Activated CD4-positive, alpha-beta T cell treated with anti-CD3 and anti-CD28 coated beads, Interleukin-2, amount 10 ng/mL, durations not matched to agents 7 days and 5 days (primary cell): ENCODE measurements around the gene DEDD2. TPM values are rescaled to one million over a fixed set of nuclear protein-coding genes. Genes with fewer than 3 reads are reported as not detected.

Source experiments
- CTCF ChIA-PET: fragments of 350-600 bp; sonication (Branson Sonifier 250); formaldehyde crosslinking; loops from one replicate; lab custom pipeline; 2021; ENCODE audit warnings: antibody characterized with exemption; lab: Charles Lee
- POLR2A ChIA-PET: fragments of 350-600 bp; sonication (Branson Sonifier 250); formaldehyde crosslinking; loops from one replicate; lab custom pipeline; 2021; ENCODE audit warnings: antibody characterized with exemption; lab: Charles Lee
- DNase-seq: peaks from one replicate; pipeline ENCODE4 v3.0.0-alpha.2; 2020
- H3K27ac Mint-ChIP-seq: one replicate; pipeline ENCODE4 v1.8.0; 2021; ENCODE audit warnings: mild to moderate bottlenecking, moderate library complexity, mixed read lengths
- H3K27me3 Mint-ChIP-seq: one replicate; pipeline ENCODE4 v1.8.0; 2021; ENCODE audit warnings: mixed read lengths
- H3K36me3 Mint-ChIP-seq: one replicate; pipeline ENCODE4 v1.8.0; 2021; ENCODE audit warnings: low read depth, mixed read lengths
- H3K4me1 Mint-ChIP-seq: one replicate; pipeline ENCODE4 v1.8.0; 2021; ENCODE audit warnings: mixed read lengths
- H3K4me3 Mint-ChIP-seq: one replicate; pipeline ENCODE4 v1.8.0; 2021; ENCODE audit warnings: mild to moderate bottlenecking, moderate library complexity, mixed read lengths
- H3K9me3 Mint-ChIP-seq: one replicate; pipeline ENCODE4 v1.8.0; 2021; ENCODE audit warnings: mixed read lengths
- total RNA-seq, 2 experiments: library from RNA; stranded (reverse); gene quantifications; one replicate each; pipeline ENCODE4 v1.2.3, GENCODE V29; 2021

DEDD2 gene
- total RNA-seq, 2 experiments from 2014 or later, result 37.2 to 42.4 TPM

- peaks cover 36% of the 10 kb centered on the region for H3K4me1 Mint-ChIP-seq
- H3K9me3 Mint-ChIP-seq, result no peaks in the 10 kb centered on the region
- POLR2A ChIA-PET, result no interaction called here
- no peak for DNase-seq
- H3K4me3 Mint-ChIP-seq, result no peak overlapping the region
- CTCF ChIA-PET, result interaction anchor here (0.6 to 1.2 kb wide), 3 partner anchors 30 to 1009 kb away, joined by 3 read pairs; no protein-coding TSS in a partner anchor
- H3K27ac Mint-ChIP-seq, result no peak overlapping the region
- no peaks in the 10 kb centered on the region for H3K36me3 Mint-ChIP-seq
- peaks cover 8% of the 10 kb centered on the region for H3K27me3 Mint-ChIP-seq
Measured at GRCh38 chr19:42152910-42153671, 64.4 kb downstream of the DEDD2 start.

GRCh38 chr19:42151782-42152684 is 65.4 kb downstream of the DEDD2 start:
- peaks cover 11% of the 10 kb centered on the region for H3K27me3 Mint-ChIP-seq
- no peak overlapping the region for H3K27ac Mint-ChIP-seq
- DNase-seq, result no peak
- no peaks in the 10 kb centered on the region for H3K36me3 Mint-ChIP-seq
- H3K4me1 Mint-ChIP-seq, result peaks cover 42% of the 10 kb centered on the region
- CTCF ChIA-PET, result interaction anchor here (0.6 to 1.2 kb wide), 3 partner anchors 29 to 103 kb away, joined by 3 read pairs; no protein-coding TSS in a partner anchor
- no peaks in the 10 kb centered on the region for H3K9me3 Mint-ChIP-seq
- H3K4me3 Mint-ChIP-seq, result no peak overlapping the region
- POLR2A ChIA-PET, result no interaction called here

GRCh38 chr19:42150911-42151361 is 66.5 kb downstream of the DEDD2 start:
- H3K27me3 Mint-ChIP-seq, result peaks cover 17% of the 10 kb centered on the region
- no peaks in the 10 kb centered on the region for H3K9me3 Mint-ChIP-seq
- no peaks in the 10 kb centered on the region for H3K36me3 Mint-ChIP-seq
- no peak overlapping the region for H3K27ac Mint-ChIP-seq
- H3K4me3 Mint-ChIP-seq, result no peak overlapping the region
- DNase-seq, result no peak
- ChIA-PET POLR2A (no interaction called here), CTCF (no interaction called here)
- H3K4me1 Mint-ChIP-seq, result peaks cover 42% of the 10 kb centered on the region

- CTCF ChIA-PET, result no interaction called here
- no peak overlapping the region for H3K4me3 Mint-ChIP-seq
- no peak overlapping the region for H3K27ac Mint-ChIP-seq
- H3K27me3 Mint-ChIP-seq, result peaks cover 17% of the 10 kb centered on the region
- H3K9me3 Mint-ChIP-seq, result no peaks in the 10 kb centered on the region
- DNase-seq, result no peak
- peaks cover 39% of the 10 kb centered on the region for H3K4me1 Mint-ChIP-seq
- no peaks in the 10 kb centered on the region for H3K36me3 Mint-ChIP-seq
- POLR2A ChIA-PET, result no interaction called here
Measured at GRCh38 chr19:42150364-42150763, 67.1 kb downstream of the DEDD2 start.

GRCh38 chr19:42149447-42150202 is 67.9 kb downstream of the DEDD2 start:
- H3K27me3 Mint-ChIP-seq, result peaks cover 20% of the 10 kb centered on the region
- ChIA-PET CTCF (no interaction called here), POLR2A (no interaction called here)
- DNase-seq, result no peak
- H3K9me3 Mint-ChIP-seq, result no peaks in the 10 kb centered on the region
- no peaks in the 10 kb centered on the region for H3K36me3 Mint-ChIP-seq
- H3K27ac Mint-ChIP-seq, result no peak overlapping the region
- H3K4me3 Mint-ChIP-seq, result no peak overlapping the region
- H3K4me1 Mint-ChIP-seq, result peaks cover 31% of the 10 kb centered on the region

Other genes with a start within 250 kb of the DEDD2 start
- gene ATP1A3, start 223.4 kb downstream of the DEDD2 start, total RNA-seq, result 1 to 10 TPM; 1.9 to 2.0 TPM
- under 1 TPM; 0.65 to 0.79 TPM for gene GRIK5, start 147.5 kb downstream of the DEDD2 start, total RNA-seq
- 10 to 100 TPM; 14.1 to 15.8 TPM for gene ZNF574, start 141.5 kb downstream of the DEDD2 start, total RNA-seq
- 10 to 100 TPM; 19.6 to 22.9 TPM for gene POU2F2, start 85.2 kb downstream of the DEDD2 start, total RNA-seq
- gene ZNF526, start 2.6 kb upstream of the DEDD2 start, total RNA-seq, result 10 to 100 TPM; 18.0 to 18.5 TPM
- 10 to 100 TPM; 42.7 to 53.4 TPM for gene GSK3A, start 24.9 kb upstream of the DEDD2 start, total RNA-seq
- 10 to 100 TPM; 56.5 to 57.9 TPM for gene ERF, start 37.5 kb upstream of the DEDD2 start, total RNA-seq
- 10 to 100 TPM; 69.3 to 81.0 TPM for gene CIC, start 51.6 kb upstream of the DEDD2 start, total RNA-seq
- gene PRR19, start 84.5 kb upstream of the DEDD2 start, total RNA-seq, result under 1 TPM; 0.54 to 0.62 TPM
- gene PAFAH1B3, start 84.9 kb upstream of the DEDD2 start, total RNA-seq, result 10 to 100 TPM; 43.5 to 46.6 TPM
- gene TMEM145, start 95.6 kb upstream of the DEDD2 start, total RNA-seq, result not detected
- 1 to 10 TPM; 3.3 to 3.7 TPM for gene MEGF8, start 108.0 kb upstream of the DEDD2 start, total RNA-seq
- gene CNFN, start 172.6 kb upstream of the DEDD2 start, total RNA-seq, result not detected
- gene LIPE, start 209.7 kb upstream of the DEDD2 start, total RNA-seq, result 10 to 100 TPM; 27.7 to 29.5 TPM
- not detected for gene CXCL17, start 225.3 kb upstream of the DEDD2 start, total RNA-seq